GM12878 (cell line): ENCODE results near the gene PPP2R3A. TPM values are rescaled to one million over a fixed set of nuclear protein-coding genes. Genes with fewer than 3 reads are reported as not detected.
A peak's percentile ranks its signal among the peaks of the same experiment; 100 is the strongest.

ENCODE experiments used
- ATAC-seq: fragments of 200-7000 bp; cut with Tn5 transposase; 3 replicates; pipeline ENCODE4 v1.9.1; 2020; ENCODE audit warnings: mild to moderate bottlenecking, moderate library complexity
- BruUV-seq: library from RNA; stranded (reverse); fragments of 400-500 nt; replicated peaks from 2 replicates; lab custom pipeline; 2021; lab: Mats Ljungman, UMichigan
- CTCF ChIA-PET: fragments of 300-600 bp; sonication (Branson Sonifier 250); formaldehyde crosslinking; extraction: SDS; loops from one replicate; lab custom pipeline; 2021; ENCODE audit warnings: inconsistent platforms; lab: Yijun Ruan, JAX
- POLR2A ChIA-PET: fragments of 350-600 bp; formaldehyde crosslinking; extraction: SDS; loops from one replicate; lab custom pipeline; 2021; ENCODE audit warnings: inconsistent platforms; lab: Charles Lee
- RAD21 ChIA-PET: fragments of 300-600 bp; sonication (Branson Sonifier 250); formaldehyde crosslinking; loops from one replicate; lab custom pipeline; 2023; ENCODE audit warnings: antibody characterized with exemption; ENCODE audit not compliant: unreplicated experiment; lab: Charles Lee
- SMC1A ChIA-PET: fragments of 300-600 bp; sonication (Branson Sonifier 250); formaldehyde crosslinking; loops from one replicate; lab custom pipeline; 2023; ENCODE audit not compliant: unreplicated experiment, uncharacterized antibody; lab: Charles Lee
- DNase-seq: peaks from one replicate; pipeline ENCODE4 v3.0.0-alpha.2; 2011; ENCODE audit warnings: low read depth, low spot score
- FAIRE-seq: peaks from 3 replicates; lab custom pipeline; 2011; peaks lifted over from hg19 to GRCh38; lab: Jason Lieb, UNC
- H2AFZ ChIP-seq: 2 replicates; pipeline ENCODE4 v1.6.0; 2011; ENCODE audit warnings: low read depth, low read length, control low read depth; ENCODE audit not compliant: control insufficient read depth
- H3K27ac ChIP-seq: 2 replicates; pipeline ENCODE4 v1.5.1; 2011; ENCODE audit warnings: control low read depth; ENCODE audit not compliant: control insufficient read depth, insufficient read depth
- H3K27me3 ChIP-seq, 2 experiments: replicated peaks in 1 of 2; 2 replicates each; pipeline versions ENCODE4 v1.6.0 to v1.6.1; 2011; ENCODE audit warnings: low read length in 1 of 2; ENCODE audit not compliant: control insufficient read depth in 2 of 2, insufficient read depth in 2 of 2
- H3K36me3 ChIP-seq, 2 experiments: 2 replicates each; pipeline ENCODE4 v1.5.1; 2011; ENCODE audit warnings: low read length in 1 of 2; ENCODE audit not compliant: control insufficient read depth in 2 of 2, insufficient read depth in 2 of 2
- H3K4me1 ChIP-seq: 2 replicates; pipeline ENCODE4 v1.6.1; 2011; ENCODE audit warnings: mild to moderate bottlenecking, low read length, moderate library complexity, mixed read lengths; ENCODE audit not compliant: control insufficient read depth, insufficient read depth
- H3K4me2 ChIP-seq: 2 replicates; pipeline ENCODE4 v1.6.0; 2011; ENCODE audit warnings: control low read depth; ENCODE audit not compliant: control insufficient read depth, insufficient read depth
- H3K4me3 ChIP-seq: fragments of 200-600 bp; sonication (generic); 2 replicates; pipeline ENCODE4 v1.5.1; 2016
- H3K79me2 ChIP-seq: 2 replicates; pipeline ENCODE4 v1.6.0; 2011; ENCODE audit warnings: low read length; ENCODE audit not compliant: control insufficient read depth, insufficient read depth
- H3K9ac ChIP-seq: 2 replicates; pipeline ENCODE4 v1.8.0; 2011; ENCODE audit warnings: low read length, control low read depth, mixed read lengths; ENCODE audit not compliant: control insufficient read depth, insufficient read depth
- H3K9me3 ChIP-seq: replicated peaks from 3 replicates; pipeline ENCODE4 v1.5.1; 2011; ENCODE audit warnings: mild to moderate bottlenecking, low read length; ENCODE audit not compliant: control insufficient read depth, insufficient read depth
- H4K20me1 ChIP-seq: 2 replicates; pipeline ENCODE4 v1.6.0; 2011; ENCODE audit not compliant: control insufficient read depth, insufficient read depth
- E4F1 ChIP-seq: fragments of 450-650 bp; IDR thresholded peaks from 2 replicates; pipeline ENCODE4 v1.6.1; 2018; ENCODE audit warnings: borderline replicate concordance, mild to moderate bottlenecking; ENCODE audit not compliant: partially characterized antibody
- JUND ChIP-seq: IDR thresholded peaks from 2 replicates; pipeline ENCODE4 v1.6.1; 2012; ENCODE audit warnings: low read depth, mild to moderate bottlenecking, low read length, improper control_type of control experiment, moderate library complexity
- KLF5 ChIP-seq: fragments of 450-650 bp; IDR thresholded peaks from 2 replicates; pipeline ENCODE4 v1.6.1; 2014; ENCODE audit warnings: mild to moderate bottlenecking; ENCODE audit not compliant: partially characterized antibody
- NR2F1 ChIP-seq: fragments of 450-650 bp; conservative IDR thresholded peaks from 2 replicates; pipeline ENCODE4 v1.6.1; 2017; ENCODE audit warnings: mild to moderate bottlenecking
- PRDM15 ChIP-seq: fragments of 450-650 bp; formaldehyde crosslinking; IDR thresholded peaks from 2 replicates; pipeline ENCODE4 v1.4.0; 2020; ENCODE audit warnings: mild to moderate bottlenecking, moderate library complexity
- REST ChIP-seq: IDR thresholded peaks from 2 replicates; pipeline ENCODE4 v1.6.1; 2012; ENCODE audit warnings: mild to moderate bottlenecking, low read depth, low read length
- ZBTB11 ChIP-seq: fragments of 450-650 bp; formaldehyde crosslinking; IDR thresholded peaks from 2 replicates; pipeline ENCODE4 v1.5.0; 2022; ENCODE audit warnings: mild to moderate bottlenecking, missing genetic modification characterization
- WGBS: methylation state at CpG from one replicate; pipeline ENCODE4 v1.1.6; 2016; ENCODE audit warnings: low lambda C conversion rate; ENCODE audit not compliant: insufficient replicate concordance, insufficient coverage; ENCODE audit errors: missing lambda C conversion rate; 5-methylcytosine and 5-hydroxymethylcytosine counted together
- in situ Hi-C: fragments of 300-500 bp; cut with MboI; formaldehyde crosslinking; loops from 9 replicates; pipeline ENCODE4 v1.14.3; 2018; ENCODE audit warnings: mixed read lengths
- intact Hi-C: fragments of 100-400 bp; cut with micrococcal nuclease; formaldehyde crosslinking; loops from one replicate; pipeline ENCODE4 v1.14.2; 2022; ENCODE audit not compliant: unreplicated experiment
- polyA plus RNA-seq, 11 experiments: library from polyadenylated mRNA; depleted of rRNA in 4 of 11; unstranded in 6 of 11; stranded (reverse) in 5 of 11; fragments of >200 nt; fragmentation: Nextera tagmentation in 4 of 11; fragmentation: Illumina TruSeq in 1 of 11; extraction: Ambion mirVana in 4 of 11; extraction: Trizol in 1 of 11; gene quantifications; 1 replicate in 1 of 11; 2 replicates in 10 of 11; pipeline versions ENCODE4 v1.2.1 to v1.2.3, GENCODE V29; 2011 to 2016; ENCODE audit warnings: inconsistent platforms in 2 of 11, missing spikeins in 2 of 11, low read depth in 1 of 11
- total RNA-seq, 4 experiments: library from RNA; depleted of rRNA in 3 of 4; stranded (reverse); fragments of >200 nt in 3 of 4; fragmentation: Illumina TruSeq in 1 of 4; extraction: Trizol in 1 of 4; gene quantifications; 2 replicates each; pipeline versions ENCODE4 v1.2.1 to v1.2.3, GENCODE V29; 2013 to 2021

The PPP2R3A gene
- total and polyA plus RNA-seq, 10 of the 15 experiments (the other 5 are each of a cell fraction or from before 2014, with no cell fraction given): under 0.01 to 0.16 (median 0.06) TPM; not detected in 5

- TF ChIP-seq ZBTB11 (CRISPR knock-in tag): no peak
- TF ChIP-seq, all 136 proteins: peak for 0
Measured at GRCh38 chr3:136106101-136106500, 140.6 kb downstream of the PPP2R3A start (continued).

GRCh38 chr3:136109499-136109898, 144.0 kb downstream of the PPP2R3A start:
- ATAC-seq: peak; percentile 98
- peaks cover 10% of the 10 kb centered on the region; the same call in 1 of the 2 replicates for H3K4me1 ChIP-seq
- no peaks in the 10 kb centered on the region for H3K79me2 ChIP-seq
- no peaks in the 10 kb centered on the region for H4K20me1 ChIP-seq
- peak overlapping the region; percentile 57 for H3K4me2 ChIP-seq
- H3K27me3 ChIP-seq: peaks cover 0 to 2% of the 10 kb centered on the region in 2 experiments; a peak in 1 of 4 replicates
- FAIRE-seq: peak; percentile 70
- no TSS peak for BruUV-seq
- no peak overlapping the region for H2AFZ ChIP-seq
- no peak overlapping the region for H3K9ac ChIP-seq
- H3K36me3 ChIP-seq: no peaks in the 10 kb centered on the region
- ChIA-PET POLR2A (no interaction called here), RAD21 (interaction anchor here (0.8 to 1.3 kb wide), 2 partner anchors 83 to 89 kb away, joined by 3 read pairs; no protein-coding TSS in a partner anchor), CTCF (interaction anchor here (0.8 to 0.9 kb wide), 2 partner anchors 10 to 35 kb away, joined by 3 read pairs; no protein-coding TSS in a partner anchor), SMC1A (interaction anchor here (0.6 to 1.5 kb wide), 4 partner anchors 63 to 1093 kb away, joined by 3 read pairs; no protein-coding TSS in a partner anchor)
- WGBS: 0% methylated on average over 1 of the region's 1 CpG
- H3K27ac ChIP-seq: no peak overlapping the region
- in situ Hi-C loops: no loop called here
- H3K4me3 ChIP-seq: no peak overlapping the region
- intact Hi-C loops: no loop called here
- DNase-seq: no peak
- no peaks in the 10 kb centered on the region; the same call in 2 of the 3 replicates for H3K9me3 ChIP-seq
- TF ChIP-seq E4F1 (no peak), JUND (no peak), NR2F1 (peak; percentile 32; the same call in 1 of the 2 replicates), KLF5 (no peak), REST (no peak), PRDM15 (no peak)
